Medulla oblongata (tissue), 1 donor: ENCODE results near the gene RPS6KA4.

Source experiments
- DNase-seq: peaks from one replicate; pipeline ENCODE4 v3.0.0-alpha.2; 2015; ENCODE audit errors: extremely low spot score

Gene RPS6KA4

DNA sequence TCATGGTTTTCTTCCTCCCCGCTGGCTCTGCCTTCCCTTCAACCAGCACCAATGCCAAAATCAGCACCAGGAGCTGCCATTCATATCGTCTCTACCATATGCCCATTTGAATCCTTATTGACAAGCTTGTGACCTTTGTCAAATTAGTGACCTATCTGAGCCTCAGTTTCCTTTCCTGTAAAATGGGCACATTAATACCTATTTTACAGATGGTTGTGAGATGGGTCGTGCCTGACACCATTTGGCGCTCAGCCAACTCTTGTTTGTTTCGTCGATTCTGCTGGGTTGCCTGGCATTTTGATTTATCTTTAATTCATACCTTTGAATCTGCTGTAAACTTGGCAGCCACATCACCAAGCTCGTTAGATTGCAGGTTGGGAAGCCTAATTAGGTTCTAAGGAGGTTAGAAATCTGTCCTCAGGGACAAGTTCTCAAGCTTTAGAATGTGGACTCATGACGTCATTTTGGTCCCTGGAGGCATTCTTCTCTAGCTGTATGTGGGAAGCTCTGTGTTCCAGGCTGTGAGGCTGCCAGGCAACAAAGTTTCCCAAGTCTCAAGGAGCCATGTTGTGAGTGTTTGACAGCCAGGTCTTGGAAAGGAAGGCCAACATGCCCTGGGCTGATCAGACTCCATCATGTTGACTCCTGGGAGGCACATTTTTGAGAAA is 61.0 kb downstream of the RPS6KA4 start:
- no peak for DNase-seq
